Measurements from ENCODE around the gene INPP4B.
A peak's percentile ranks its signal among the peaks of the same experiment; 100 is the strongest.

INPP4B gene

DNA sequence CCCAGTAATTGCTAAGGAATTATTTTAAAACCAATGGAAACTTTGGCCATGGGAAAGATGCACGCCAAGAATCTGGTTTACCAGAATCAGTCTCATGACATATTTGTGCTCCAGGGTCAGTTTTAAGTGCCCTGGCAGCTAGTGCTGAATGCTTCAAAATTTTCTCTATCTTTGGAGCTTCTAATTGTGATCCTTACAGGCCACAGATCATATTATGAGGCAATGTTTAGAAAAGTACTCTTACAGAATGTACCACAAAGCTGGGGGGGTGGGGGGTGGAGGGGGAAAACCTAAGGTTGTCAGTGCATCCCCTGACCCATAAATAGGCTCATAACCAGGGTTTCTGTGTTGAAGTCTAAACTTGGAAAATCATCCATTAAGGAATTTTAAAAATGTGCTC is 514.5 kb downstream of the INPP4B start:
- no peak for DNase-seq

DNA sequence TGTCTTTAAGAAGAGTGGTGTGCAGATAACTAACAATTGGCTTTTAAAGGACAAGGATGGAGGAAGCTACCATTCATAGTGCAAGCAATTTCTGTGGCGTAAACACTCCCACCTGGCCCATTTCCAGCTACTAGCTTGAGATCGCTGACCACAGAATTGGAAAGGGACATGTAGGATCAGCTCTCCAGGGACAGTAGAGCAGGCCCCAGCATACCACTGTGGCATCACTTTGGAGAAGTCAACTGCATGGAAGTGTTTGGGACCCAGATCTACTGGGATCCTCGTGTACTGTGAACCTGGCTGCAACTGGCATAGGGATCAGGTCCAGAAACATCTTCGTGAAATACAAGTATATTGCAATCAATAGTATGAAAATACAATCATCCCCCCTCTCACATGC is 515.0 kb downstream of the INPP4B start:
- DNase-seq = no peak

DNA sequence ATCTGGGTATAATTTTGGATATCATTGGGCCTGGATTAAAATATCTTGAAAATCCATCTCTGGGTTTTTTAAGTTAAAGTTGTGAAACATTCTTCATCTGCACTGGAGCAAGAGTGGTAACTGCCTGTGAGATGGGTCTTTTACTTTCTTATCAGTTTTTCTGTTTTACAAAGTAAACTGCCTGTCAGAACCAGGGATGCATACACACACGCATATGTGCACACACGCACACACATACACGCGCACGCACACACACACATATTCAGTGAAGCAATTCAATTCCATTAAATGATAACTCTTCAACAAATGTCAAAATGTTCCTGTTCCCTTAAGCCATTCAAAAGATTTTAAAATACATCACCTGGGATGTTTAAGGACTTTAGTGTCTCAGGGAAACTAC is 515.8 kb downstream of the INPP4B start:
- no peak for DNase-seq

DNA sequence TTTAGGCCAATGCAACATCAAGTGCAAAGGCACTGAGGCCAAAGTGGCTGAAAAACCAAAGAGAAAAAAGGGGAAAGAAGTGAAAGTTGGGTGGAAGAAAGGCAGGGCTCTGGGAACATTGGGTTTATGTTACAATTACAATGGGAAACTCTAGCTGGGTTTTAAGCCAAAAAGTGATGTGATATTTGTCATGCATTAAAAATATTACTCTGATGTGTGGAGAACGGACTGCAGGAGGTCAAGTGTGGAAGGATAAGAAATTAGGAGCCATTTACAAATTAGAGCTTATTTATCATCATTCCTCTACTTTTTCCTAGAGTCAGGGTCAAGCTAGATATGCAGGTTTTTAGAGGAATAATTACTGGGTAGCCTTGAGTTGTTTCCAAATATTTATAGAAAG is 516.8 kb downstream of the INPP4B start:
- no peak for DNase-seq

DNA sequence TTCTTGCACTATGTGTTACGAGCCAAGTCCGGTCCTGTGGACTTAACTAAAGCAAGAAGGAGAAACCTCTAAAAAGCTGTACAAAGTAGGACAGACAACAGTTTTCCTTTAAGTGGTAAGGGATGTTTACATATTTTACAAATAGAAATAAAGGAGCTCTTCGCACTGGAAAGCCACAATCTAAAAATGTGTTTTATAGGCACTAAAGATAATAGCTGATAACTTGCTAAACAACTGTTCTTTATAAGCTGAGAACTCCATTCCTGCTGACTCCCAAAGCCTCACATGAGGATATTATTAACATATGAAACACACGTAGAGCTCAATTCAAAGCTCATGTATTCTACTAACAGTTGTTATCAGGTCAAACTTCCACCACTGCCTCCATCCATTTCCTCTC is 519.9 kb downstream of the INPP4B start:
- DNase-seq = no peak

DNA sequence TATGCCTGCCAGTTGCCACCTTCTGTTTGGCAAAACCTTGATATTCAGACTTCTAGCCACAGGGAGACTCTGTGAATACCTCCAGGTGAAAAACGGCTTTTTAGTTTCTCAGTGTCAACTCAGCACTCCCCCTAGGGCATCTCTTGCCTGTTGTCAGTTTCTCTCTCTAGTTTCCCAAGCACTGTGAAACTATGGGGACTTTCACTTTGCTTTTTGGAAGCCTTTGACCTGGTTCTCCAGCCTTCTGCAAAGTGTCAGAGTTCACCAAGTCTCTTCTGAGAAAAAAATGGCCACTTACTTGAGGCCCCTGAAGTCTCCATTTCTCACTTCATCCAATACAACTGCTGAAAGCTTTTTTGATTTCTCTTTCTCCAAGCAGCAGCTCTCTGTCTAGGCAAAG is 521.5 kb downstream of the INPP4B start:
- DNase-seq = no peak

DNA sequence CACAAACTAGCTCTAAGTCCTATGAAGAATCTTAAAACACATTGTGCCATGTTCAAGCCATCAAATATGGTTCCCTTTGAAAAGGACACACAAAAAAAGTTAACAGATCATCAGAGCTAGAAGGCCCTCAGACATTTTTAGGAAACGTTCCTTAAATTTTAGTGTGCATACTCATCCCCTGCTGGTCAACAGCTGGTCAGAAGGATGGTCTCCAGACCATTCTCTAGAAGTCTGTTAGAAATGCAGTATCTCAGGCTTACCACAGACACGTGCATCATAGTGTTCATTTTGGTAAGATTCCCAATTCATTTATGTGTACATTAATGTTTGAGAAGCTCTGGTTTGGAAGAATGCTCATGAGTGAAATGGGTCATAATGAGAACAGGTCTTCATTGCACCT is 523.1 kb downstream of the INPP4B start:
- no peak for DNase-seq

DNA sequence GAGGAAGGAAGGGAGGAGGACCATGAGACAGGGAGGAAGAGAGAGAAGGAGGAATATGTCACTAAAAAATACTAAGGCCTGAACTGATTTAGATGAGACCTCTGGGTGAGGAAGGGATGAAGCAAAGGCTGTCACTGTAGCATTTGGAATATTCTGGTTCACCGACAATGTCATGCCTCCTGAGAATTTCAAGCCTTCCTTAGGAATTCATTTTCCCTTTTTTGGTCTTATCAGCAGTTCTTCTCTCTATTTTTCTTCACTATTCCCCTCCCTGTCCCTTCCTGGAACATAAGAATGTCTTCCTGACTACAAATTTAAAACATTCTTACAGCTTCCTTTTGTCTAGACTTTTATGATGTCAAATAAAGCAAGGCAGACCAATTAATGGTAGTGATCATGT is 527.8 kb downstream of the INPP4B start:
- DNase-seq = no peak

DNA sequence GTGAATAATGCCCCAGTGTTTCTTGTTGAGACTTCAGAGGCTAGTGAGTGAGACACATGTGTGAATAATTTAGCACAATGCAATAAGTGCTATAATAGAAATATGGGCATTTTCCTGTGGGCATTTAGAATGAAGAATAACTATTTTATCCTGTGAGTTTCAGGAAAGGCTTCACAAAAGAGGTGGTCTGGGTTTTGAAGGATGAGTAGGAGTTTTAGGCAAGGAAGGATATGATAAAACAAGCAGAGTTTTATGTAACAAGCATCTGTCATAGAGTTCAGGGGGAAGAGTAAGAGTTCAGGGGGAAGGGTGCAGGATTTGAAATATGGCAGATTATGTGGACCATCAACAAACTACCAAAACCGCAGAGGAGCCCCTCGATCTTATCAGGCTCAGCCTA is 529.2 kb downstream of the INPP4B start:
- DNase-seq = no peak

DNA sequence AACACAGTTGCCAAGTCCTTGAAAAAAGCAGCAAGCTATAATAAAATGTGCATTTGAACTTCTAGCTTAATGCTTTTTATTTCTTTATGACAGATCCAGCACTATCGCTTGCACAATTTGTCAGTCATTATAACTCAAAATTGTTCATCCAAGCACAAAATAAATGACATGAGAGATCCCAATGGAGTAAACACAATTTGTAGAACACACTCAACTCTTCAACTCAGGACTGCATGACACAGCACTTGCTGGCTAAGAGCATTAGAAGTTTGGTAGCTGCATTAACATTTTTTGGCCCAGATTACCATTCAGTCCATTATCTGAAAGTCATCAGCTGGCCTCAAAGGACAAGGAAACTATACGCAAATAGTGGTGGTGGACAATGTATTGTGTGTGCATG is 530.1 kb downstream of the INPP4B start:
- no peak for DNase-seq

DNA sequence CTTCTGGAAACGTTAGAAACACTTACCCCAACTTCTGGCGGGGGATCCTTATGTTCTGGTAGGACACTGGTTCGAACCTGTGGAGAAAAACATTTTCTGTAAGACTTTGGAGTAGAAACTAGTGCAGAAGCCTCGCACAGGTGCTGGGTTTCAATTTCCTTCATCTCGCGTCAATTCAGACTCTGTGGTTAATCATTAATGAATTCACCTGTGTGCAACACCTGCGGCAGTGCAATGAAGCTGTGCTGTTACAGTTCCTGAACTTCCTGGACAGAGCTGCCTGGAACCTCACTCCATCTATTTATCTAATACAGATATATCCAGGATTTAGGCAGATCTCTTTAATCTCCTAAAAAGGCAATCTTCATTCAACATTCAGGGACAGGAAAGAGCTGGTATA is 531.4 kb downstream of the INPP4B start:
- no peak for DNase-seq

DNA sequence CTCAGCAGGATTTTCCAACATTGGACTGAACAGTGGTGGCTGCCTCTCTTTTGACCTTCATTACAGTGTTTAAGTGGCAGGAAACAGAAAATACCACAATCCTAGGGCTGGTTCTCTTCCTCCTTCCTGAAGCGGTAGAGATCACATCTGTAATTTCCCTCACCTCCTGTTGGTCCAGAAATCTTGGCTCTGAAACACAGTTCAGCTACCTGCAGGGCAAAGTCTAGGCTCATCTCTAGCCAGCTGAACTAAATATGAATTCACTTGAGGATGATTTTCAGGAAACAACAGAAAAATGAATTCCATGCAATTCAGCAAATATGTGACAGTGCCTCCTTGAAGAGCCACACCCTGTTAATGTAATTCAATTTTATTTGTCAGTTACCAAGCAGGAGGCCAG is 531.9 kb downstream of the INPP4B start:
- DNase-seq = no peak

DNA sequence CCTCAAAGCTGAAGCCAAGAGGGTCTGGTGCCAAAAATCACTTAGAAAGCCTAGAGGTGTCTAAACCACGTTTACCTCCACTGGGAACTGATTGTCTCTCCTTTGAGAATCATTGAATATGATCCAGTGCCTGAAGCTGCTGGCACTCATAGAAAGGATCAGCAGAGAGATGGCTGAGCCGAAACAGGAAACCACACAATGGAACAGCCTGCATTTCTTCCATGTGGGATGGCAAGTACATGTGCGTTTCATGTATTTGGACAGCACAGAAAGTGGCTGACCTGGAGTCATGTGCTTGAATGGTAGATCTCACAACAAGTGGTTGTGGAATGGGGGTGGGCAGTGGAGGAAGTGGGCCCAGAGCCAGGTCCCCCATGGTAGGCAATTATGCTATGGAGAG is 533.7 kb downstream of the INPP4B start:
- DNase-seq = no peak

DNA sequence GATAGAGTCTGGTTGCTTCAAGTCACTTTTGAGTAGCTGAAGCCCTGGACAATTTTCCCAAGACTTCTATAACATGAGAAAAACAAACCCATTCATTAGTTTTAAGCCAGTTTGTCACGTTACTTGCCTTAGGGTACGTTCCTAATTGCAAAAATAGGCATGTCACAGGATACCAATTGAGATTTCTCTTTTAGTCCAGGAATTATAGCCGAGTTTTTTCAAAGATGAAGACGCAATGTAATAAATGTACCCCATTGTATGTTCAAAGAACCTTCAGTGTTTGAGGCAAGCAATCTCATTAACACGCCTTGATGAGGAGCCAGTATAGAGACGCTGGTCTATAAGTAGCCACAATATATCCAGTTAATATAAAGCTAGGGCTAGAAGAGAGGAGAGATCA is 534.2 kb downstream of the INPP4B start:
- DNase-seq = no peak

DNA sequence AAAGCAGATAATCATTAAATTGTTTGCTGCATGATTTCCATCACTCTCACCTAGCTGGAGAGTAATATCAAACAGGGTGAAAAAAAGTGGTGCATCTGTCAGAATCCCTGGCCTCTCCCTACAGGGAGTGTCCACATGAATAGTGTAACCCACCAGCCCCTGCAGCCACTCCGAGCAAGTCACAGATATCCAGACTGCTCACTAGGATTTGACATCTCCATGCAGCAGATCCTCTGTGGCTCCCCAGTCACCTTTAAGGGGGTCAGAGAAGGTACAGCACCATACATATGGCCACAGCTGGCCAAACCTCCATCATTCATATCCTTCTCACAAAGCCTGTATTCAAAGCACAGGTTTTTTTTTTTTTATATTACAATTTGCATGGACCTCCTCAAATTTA is 536.3 kb downstream of the INPP4B start:
- no peak for DNase-seq

DNA sequence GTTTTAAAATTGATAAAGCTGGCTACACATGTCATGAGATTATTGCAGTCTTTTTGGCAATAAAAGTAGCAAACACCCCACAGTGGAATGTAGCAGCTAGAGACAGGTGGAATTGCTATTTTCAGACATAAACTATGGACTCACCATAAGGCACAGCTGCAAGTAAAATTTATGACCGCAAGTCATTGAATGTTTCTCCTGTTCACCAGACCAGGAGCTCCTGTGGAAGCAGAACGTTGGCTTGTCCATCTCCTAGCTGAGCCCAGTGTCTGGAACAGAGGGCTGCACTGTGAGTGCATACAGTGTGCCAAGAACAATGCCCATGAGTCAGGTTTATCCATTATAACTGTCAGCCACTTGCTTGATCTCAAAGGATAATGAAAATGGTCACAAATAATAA is 538.2 kb downstream of the INPP4B start:
- no peak for DNase-seq

DNA sequence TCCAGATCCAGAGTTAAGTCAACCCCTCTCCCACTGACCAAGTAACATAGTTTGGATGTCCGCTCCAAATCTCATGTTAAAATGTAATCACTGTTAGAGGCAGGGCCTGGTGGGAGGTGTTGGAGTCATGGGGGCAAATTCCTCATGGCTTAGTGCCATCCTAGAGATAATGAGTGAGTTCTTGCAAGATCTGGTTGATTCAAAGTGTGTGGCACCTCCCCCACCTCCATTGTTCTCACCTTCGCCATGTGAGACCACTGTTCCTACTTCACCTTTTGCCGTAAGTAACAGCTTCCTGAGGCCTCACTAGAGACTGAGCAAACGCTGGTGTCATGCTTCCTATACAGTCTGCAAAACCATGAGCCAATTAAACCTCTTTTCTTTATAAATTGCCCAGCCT is 548.8 kb downstream of the INPP4B start:
- DNase-seq = no peak

DNA sequence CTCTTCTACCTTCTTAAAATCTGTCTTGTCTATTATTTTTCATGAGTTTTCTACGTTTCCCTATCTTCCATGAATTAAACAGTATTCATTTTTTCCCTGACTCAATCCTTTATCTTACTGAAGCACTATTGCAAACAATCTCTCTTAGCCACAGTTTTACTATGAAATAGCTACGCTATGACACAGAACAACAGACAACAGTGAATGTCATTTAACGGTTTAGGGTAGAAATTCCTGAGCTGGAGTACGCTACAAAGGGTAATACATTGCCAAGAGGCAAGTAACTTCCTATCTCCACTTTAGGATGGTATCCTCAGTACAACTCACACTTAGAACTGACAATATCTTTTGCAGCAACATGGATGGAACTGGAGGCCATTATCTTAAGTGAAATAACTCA is 552.6 kb downstream of the INPP4B start:
- DNase-seq = no peak

DNA sequence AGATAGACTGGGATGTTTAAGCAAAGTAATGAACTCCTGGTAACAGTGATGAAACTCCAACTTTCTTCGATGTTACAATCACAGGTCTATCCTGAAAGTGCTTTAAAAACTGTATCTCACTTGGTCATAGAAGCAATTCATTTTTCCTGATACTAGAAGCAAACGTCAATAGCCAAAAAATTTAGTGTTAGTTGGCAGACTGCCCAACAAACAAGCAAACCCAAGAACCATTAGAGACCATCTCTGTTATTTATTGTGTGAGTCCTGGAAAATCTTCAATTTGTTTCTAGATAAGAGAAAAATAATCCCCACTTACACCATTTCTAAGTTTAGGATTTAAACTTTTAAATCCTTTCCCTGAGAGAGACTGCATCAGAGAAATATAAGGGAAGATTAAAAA is 553.9 kb downstream of the INPP4B start:
- no peak for DNase-seq

DNA sequence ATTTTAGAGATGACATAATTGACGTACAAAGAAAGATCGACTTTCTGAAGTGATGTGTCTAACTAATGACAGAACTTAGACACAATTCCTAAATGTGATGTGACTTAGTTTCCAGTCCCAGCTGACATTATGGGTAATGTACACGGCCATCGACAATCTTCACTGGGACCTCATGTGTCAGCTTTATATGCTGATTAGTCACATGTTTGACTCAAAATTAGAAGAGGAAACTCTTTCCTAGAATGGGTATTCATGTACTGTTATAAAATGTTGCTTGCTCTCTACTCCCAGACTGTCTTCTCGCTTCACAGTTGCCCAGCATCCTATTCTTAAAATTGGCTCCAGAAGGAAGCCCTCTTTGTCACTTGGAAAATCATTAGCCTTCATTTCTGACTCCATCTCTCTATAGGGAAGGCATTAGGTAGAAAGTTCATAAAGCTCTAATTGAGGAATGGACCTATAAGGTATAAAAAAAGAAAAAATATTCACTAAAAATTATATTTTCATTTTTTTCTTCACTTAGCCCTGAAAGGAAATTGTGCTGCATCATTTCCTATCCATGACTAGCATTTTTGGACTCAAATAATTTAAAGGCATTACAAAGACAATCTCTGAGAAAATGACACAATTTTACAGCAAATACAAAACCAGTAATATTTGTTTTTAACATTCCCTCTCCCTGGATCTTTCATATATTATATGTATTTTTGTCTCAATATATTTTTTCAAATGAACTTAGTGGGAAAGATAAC is 554.6 kb downstream of the INPP4B start:
- no peak for DNase-seq

DNA sequence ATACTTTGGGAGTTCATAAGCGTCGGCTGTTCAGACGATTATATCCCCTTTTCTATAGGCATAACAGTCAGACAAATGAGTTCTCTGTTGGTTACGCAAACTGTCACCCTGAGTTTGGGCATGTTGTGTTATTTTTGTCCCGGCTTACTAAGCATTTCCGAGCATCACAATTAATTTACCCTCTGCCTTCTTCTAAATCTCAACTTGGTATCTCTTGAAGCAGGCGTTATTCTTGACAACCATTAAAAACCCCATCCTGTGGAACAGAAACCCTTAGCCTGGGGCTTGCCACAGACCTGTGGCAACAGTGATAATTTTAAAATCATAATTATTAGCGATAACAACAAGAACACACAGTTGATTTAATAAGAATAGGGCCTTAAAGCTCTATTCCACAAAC is 558.7 kb downstream of the INPP4B start:
- no peak for DNase-seq

DNA sequence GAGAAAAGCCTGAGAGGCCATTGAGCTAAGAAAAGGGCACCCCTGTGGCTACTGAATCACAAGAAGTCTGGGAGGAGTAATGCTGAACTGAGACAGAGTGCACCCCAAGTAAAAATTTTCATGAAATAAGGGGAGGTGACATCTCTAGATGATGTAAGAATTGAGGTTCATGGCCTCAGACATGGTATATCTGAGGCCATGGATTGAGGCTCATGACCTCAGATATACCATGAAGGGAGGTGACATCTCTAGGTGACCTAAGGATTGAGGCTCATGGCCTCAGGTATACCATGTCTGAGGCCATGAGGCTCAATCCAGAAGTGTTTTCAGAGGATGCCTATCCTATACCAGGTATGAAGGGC is 560.9 kb downstream of the INPP4B start:
- no peak for DNase-seq

DNA sequence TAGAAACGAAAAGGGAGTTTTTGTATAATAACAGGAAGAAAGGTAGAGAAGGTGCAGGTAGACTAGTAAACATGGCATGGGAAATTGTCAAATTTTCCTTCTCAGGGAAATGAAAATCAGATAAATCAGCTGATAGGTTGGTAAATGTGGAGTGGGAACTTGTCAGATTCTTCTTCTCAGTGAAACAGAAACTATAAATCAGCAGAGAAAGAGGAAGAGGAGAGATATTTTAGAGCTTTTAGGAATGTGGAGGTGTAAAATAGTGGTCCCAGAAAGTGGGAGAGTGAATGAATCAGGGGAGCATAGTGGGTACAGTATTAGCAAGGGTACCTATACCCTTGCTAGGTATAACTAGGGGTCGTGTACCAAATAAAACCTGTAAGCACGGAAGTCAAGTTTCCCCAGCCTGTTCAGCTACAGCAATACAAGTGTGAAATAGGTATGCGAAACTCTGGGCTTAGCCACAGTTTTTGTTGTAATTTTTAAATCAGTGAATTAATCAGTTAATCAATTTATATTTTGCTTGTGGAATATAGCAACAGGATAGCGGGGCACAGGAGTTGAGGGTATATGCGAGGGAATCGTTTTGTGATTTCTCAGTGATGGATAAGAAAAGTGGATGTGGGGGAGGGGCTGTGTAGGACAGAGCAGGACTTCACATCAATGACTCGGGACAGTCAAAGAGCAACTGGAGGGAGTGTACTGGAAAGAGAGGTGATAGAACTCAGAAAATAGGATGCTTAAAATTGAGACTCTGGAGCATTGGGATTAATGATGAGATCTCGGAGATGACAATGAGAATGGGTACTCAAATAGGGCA is 561.5 kb downstream of the INPP4B start:
- DNase-seq = no peak

DNA sequence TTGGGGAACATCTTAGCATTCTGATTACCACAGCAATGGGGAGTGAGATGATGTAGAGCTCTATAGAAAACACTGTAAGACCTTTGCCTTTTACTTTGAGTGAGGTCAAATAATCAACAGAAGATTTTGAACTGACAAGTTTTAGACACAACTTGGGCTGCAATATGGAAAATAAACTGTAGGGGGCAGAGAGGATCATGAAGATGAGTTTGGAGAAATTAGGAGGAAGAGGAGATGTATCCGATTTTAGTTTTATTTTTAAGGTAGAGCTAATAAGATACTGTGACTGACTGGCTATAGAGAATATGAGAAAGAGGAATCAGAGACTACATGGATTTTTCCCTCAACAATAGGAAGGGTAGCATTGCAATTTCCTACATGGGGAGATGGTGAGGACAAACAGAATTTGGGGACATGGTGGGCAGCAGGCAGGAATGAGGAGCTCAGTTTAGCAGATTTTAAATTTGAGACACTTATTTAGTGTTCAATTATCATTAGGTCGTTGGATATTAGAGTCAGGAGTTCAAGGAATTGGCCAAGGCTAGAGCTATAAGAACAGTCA is 563.1 kb downstream of the INPP4B start:
- DNase-seq = peak; percentile 26

DNA sequence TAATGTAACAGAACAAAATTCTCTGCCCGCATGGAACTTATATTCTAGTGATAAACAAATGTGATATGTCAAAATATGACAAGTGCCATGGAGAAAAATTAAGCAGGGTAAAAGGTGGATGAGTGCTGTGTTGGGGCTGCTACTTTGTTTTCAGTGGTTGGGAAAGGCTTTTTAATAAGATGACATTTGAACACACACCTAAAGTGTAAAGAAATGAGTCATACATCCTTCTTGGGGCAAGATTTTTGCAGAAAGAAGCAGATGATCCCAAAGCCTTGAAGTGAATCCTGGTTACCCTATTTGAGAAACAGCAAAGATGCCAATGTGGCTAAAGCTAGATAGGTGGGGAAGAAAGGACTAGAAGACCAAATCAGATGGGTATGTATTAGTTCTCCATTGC is 564.1 kb downstream of the INPP4B start:
- no peak for DNase-seq

All from stimulated activated CD4-positive, alpha-beta T cell treated with anti-CD3 and anti-CD28 coated beads, Interleukin-15, amount 100 ng/mL, for 24 hours (primary cell).